ENCODE measurements around the gene DYNLRB1. TPM values are rescaled to one million over a fixed set of nuclear protein-coding genes. Genes with fewer than 3 reads are reported as not detected.
"Not testable (repeated sequence)": the region's sequence is repeated elsewhere in the genome, so short reads cannot be mapped to it uniquely, and the experiment has no call there.

Gene DYNLRB1
- total and polyA plus RNA-seq, 2 donors (not counting 1 experiment from before 2014, with no cell fraction given): 55.3 to 120 TPM

DNA sequence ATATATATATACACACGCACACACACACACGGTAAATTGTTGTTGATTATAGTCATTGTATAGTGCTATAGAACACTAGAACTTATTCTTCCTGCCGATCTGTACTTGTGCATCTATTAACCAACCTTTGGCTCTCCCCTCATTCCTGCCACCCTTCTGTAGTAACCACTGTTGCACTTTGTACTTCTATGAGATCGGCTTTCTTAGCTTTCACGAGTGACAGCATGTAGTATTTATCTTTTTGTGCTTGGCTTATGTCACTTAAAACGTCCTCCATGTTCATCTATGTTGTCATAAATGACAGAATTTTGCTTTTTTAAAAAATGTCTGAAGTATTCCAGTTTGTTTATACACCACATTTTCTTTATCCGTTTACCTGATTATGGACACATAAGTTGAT lies 20.9 kb upstream of the DYNLRB1 start:
- WGBS (ENCODE audit: insufficient coverage): no CpG with 5 or more reads among the region's 7 CpGs
- ATAC-seq (ENCODE audit: low read depth): no peak
- Mint-ChIP-seq H3K4me3 (no peak overlapping the region), H3K27me3 (no peaks in the 10 kb centered on the region), H3K9me3 (ENCODE audit: insufficient read depth) (peaks cover 5% of the 10 kb centered on the region), H3K4me1 (peaks cover 13% of the 10 kb centered on the region), H3K27ac (no peak overlapping the region)
- Histone ChIP-seq H3K9ac (ENCODE audit: low read length) (no peak overlapping the region), H2AFZ (ENCODE audit: insufficient read depth, low read depth, low read length, poor library complexity, severe bottlenecking) (no peak overlapping the region), H3K4me2 (replicated peaks; ENCODE audit: low read depth, low read length, poor library complexity, severe bottlenecking) (no peak overlapping the region), H3K27ac (ENCODE audit: low read length in 2 of 2) (no peak overlapping the region), H3K4me3 (ENCODE audit: control extremely low read depth in 1 of 5, extremely low read depth in 1 of 5, insufficient read depth in 1 of 5, low read depth in 2 of 5, low read length in 4 of 5) (no peak overlapping the region), H3K79me2 (ENCODE audit: control insufficient read depth, insufficient read depth, low read length) (peaks cover 7% of the 10 kb centered on the region), H3K36me3 (replicated peaks in 1 of 2; ENCODE audit: control extremely low read depth in 1 of 2, control insufficient read depth in 1 of 2, extremely low read depth in 1 of 2, insufficient read depth in 2 of 2, low read length in 1 of 2) (peaks cover 3 to 58% of the 10 kb centered on the region in 2 experiments), H4K20me1 (ENCODE audit: control insufficient read depth, insufficient read depth, low read length, poor library complexity, severe bottlenecking) (no peaks in the 10 kb centered on the region), H3K4me1 (ENCODE audit: control insufficient read depth in 2 of 2, insufficient read depth in 2 of 2, low read length in 2 of 2) (peaks cover 3 to 6% of the 10 kb centered on the region in 2 donors), H3K27me3 (replicated peaks in 1 of 4; ENCODE audit: control extremely low read depth in 1 of 4, control insufficient read depth in 3 of 4, insufficient read depth in 4 of 4, low read length in 3 of 4) (no peaks in the 10 kb centered on the region), H3K9me3 (ENCODE audit: control extremely low read depth in 1 of 3, control insufficient read depth in 2 of 3, insufficient read depth in 1 of 3, low read length in 2 of 3) (peaks cover 2 to 3% (median 3%) of the 10 kb centered on the region in 3 donors)
- intact Hi-C loops (cut with micrococcal nuclease): no loop called here
- DNase-seq: no peak
- TF ChIP-seq, protein P1, sequence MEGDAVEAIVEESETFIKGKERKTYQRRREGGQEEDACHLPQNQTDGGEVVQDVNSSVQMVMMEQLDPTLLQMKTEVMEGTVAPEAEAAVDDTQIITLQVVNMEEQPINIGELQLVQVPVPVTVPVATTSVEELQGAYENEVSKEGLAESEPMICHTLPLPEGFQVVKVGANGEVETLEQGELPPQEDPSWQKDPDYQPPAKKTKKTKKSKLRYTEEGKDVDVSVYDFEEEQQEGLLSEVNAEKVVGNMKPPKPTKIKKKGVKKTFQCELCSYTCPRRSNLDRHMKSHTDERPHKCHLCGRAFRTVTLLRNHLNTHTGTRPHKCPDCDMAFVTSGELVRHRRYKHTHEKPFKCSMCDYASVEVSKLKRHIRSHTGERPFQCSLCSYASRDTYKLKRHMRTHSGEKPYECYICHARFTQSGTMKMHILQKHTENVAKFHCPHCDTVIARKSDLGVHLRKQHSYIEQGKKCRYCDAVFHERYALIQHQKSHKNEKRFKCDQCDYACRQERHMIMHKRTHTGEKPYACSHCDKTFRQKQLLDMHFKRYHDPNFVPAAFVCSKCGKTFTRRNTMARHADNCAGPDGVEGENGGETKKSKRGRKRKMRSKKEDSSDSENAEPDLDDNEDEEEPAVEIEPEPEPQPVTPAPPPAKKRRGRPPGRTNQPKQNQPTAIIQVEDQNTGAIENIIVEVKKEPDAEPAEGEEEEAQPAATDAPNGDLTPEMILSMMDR (IDR thresholded peaks at IDR 0.05): no peak
- POLR2A ChIA-PET: no interaction called here
- CTCF ChIA-PET: interaction anchor here (0.5 to 1.0 kb wide), 2 partner anchors 182 to 274 kb away, joined by 3 to 4 read pairs; no protein-coding TSS in a partner anchor

GRCh38 chr20:34495916-34496315 lies 20.3 kb upstream of the DYNLRB1 start:
- Mint-ChIP-seq H3K4me1 (peaks cover 13% of the 10 kb centered on the region), H3K27ac (peak overlapping the region; percentile 16), H3K27me3 (no peaks in the 10 kb centered on the region), H3K4me3 (no peak overlapping the region), H3K9me3 (ENCODE audit: insufficient read depth) (peaks cover 9% of the 10 kb centered on the region)
- Histone ChIP-seq H3K27ac (ENCODE audit: low read length in 2 of 2) (peak overlapping the region in 1 of 2 donors; percentile 23), H3K36me3 (replicated peaks in 1 of 2; ENCODE audit: control extremely low read depth in 1 of 2, control insufficient read depth in 1 of 2, extremely low read depth in 1 of 2, insufficient read depth in 2 of 2, low read length in 1 of 2) (peaks cover 8 to 58% of the 10 kb centered on the region in 2 experiments), H3K79me2 (ENCODE audit: control insufficient read depth, insufficient read depth, low read length) (peaks cover 7% of the 10 kb centered on the region), H2AFZ (ENCODE audit: insufficient read depth, low read depth, low read length, poor library complexity, severe bottlenecking) (no peak overlapping the region), H4K20me1 (ENCODE audit: control insufficient read depth, insufficient read depth, low read length, poor library complexity, severe bottlenecking) (no peaks in the 10 kb centered on the region), H3K27me3 (replicated peaks in 1 of 4; ENCODE audit: control extremely low read depth in 1 of 4, control insufficient read depth in 3 of 4, insufficient read depth in 4 of 4, low read length in 3 of 4) (no peaks in the 10 kb centered on the region), H3K4me2 (replicated peaks; ENCODE audit: low read depth, low read length, poor library complexity, severe bottlenecking) (no peak overlapping the region), H3K9ac (ENCODE audit: low read length) (no peak overlapping the region), H3K9me3 (ENCODE audit: control extremely low read depth in 1 of 3, control insufficient read depth in 2 of 3, insufficient read depth in 1 of 3, low read length in 2 of 3) (peaks cover 3 to 8% (median 7%) of the 10 kb centered on the region in 3 donors), H3K4me3 (ENCODE audit: control extremely low read depth in 1 of 5, extremely low read depth in 1 of 5, insufficient read depth in 1 of 5, low read depth in 2 of 5, low read length in 4 of 5) (no peak overlapping the region), H3K4me1 (ENCODE audit: control insufficient read depth in 2 of 2, insufficient read depth in 2 of 2, low read length in 2 of 2) (peaks cover 3 to 6% of the 10 kb centered on the region in 2 donors)
- WGBS (ENCODE audit: insufficient coverage): no CpG with 5 or more reads among the region's 1 CpG
- intact Hi-C loops (cut with micrococcal nuclease): no loop called here
- DNase-seq (no peak), ATAC-seq (ENCODE audit: low read depth) (peak; percentile 31)
- TF ChIP-seq, protein P1 (IDR thresholded peaks at IDR 0.05): no peak
- no peak for TF ChIP-seq EZH2 (IDR thresholded peaks at IDR 0.05; ENCODE audit: borderline replicate concordance, insufficient read depth, low read depth, low read length, poor library complexity, severe bottlenecking)
- CTCF ChIA-PET: interaction anchor here (0.6 to 1.0 kb wide), 3 partner anchors 69 to 183 kb away, joined by 3 to 5 read pairs (median 4); no protein-coding TSS in a partner anchor
- POLR2A ChIA-PET: no interaction called here

GRCh38 chr20:34497596-34497995 lies 18.6 kb upstream of the DYNLRB1 start:
- H3K4me3 Mint-ChIP-seq; H4K20me1 ChIP-seq (ENCODE audit: control insufficient read depth, insufficient read depth, low read length, poor library complexity, severe bottlenecking); H3K4me2 ChIP-seq (replicated peaks; ENCODE audit: low read depth, low read length, poor library complexity, severe bottlenecking); H3K4me3 ChIP-seq (ENCODE audit: control extremely low read depth in 1 of 5, extremely low read depth in 1 of 5, insufficient read depth in 1 of 5, low read depth in 2 of 5, low read length in 4 of 5); DNase-seq; H3K9me3 Mint-ChIP-seq (ENCODE audit: insufficient read depth); H3K27ac Mint-ChIP-seq; H3K4me1 ChIP-seq (ENCODE audit: control insufficient read depth in 2 of 2, insufficient read depth in 2 of 2, low read length in 2 of 2); H3K27me3 ChIP-seq (replicated peaks in 1 of 4; ENCODE audit: control extremely low read depth in 1 of 4, control insufficient read depth in 3 of 4, insufficient read depth in 4 of 4, low read length in 3 of 4); intact Hi-C loops (cut with micrococcal nuclease); H2AFZ ChIP-seq (ENCODE audit: insufficient read depth, low read depth, low read length, poor library complexity, severe bottlenecking); POLR2A ChIA-PET; H3K9ac ChIP-seq (ENCODE audit: low read length); H3K27me3 Mint-ChIP-seq; ATAC-seq (ENCODE audit: low read depth); H3K79me2 ChIP-seq (ENCODE audit: control insufficient read depth, insufficient read depth, low read length); H3K27ac ChIP-seq (ENCODE audit: low read length in 2 of 2): not testable (repeated sequence)
- Histone ChIP-seq H3K36me3 (replicated peaks in 1 of 2; ENCODE audit: control extremely low read depth in 1 of 2, control insufficient read depth in 1 of 2, extremely low read depth in 1 of 2, insufficient read depth in 2 of 2, low read length in 1 of 2) (peaks cover 8 to 43% of the 10 kb centered on the region in 2 experiments), H3K9me3 (ENCODE audit: control extremely low read depth in 1 of 3, control insufficient read depth in 2 of 3, insufficient read depth in 1 of 3, low read length in 2 of 3) (peaks cover 7 to 11% (median 8%) of the 10 kb centered on the region in 3 donors)
- WGBS (ENCODE audit: insufficient coverage): 94% methylated on average over 5 of the region's 6 CpGs
- CTCF ChIA-PET: interaction anchor here (1.2 kb wide), 1 partner anchor 212 kb away, joined by 3 read pairs; no protein-coding TSS in a partner anchor
- peaks cover 13% of the 10 kb centered on the region for H3K4me1 Mint-ChIP-seq

Data from B cell (primary cell).